Erythroblast (primary cell): ENCODE results near the gene CACNG6.
"Not testable (repeated sequence)": the region's sequence is repeated elsewhere in the genome, so short reads cannot be mapped to it uniquely, and the experiment has no call there.

Experiments used
- DNase-seq, 2 experiments: peaks; one replicate each; lab custom pipeline; 2025; lab: John Stamatoyannopoulos, UW
- GATA1 ChIP-seq: IDR thresholded peaks from 2 replicates; pipeline ENCODE4 v1.6.1; 2011; ENCODE audit warnings: low read depth, mild to moderate bottlenecking, control low read depth, low read length, moderate library complexity
- POLR2A ChIP-seq: IDR thresholded peaks from 2 replicates; pipeline ENCODE4 v1.6.1; 2011; ENCODE audit warnings: mild to moderate bottlenecking, low read length

The CACNG6 gene

GRCh38 chr19:53991224-53992113 is at the start of gene CACNG6:
Gene CACNG6 (plus strand): TSS chr19:53991637. CDS start chr19:53992878, 1,241 bp downstream.
- DNase-seq = no peak
- TF ChIP-seq POLR2A = no peak
- no peak for TF ChIP-seq GATA1

- TF ChIP-seq POLR2A (no peak), GATA1 (no peak)
- DNase-seq = peak; percentile 34 to 50
Measured at GRCh38 chr19:53942001-53942786, 49.2 kb upstream of the CACNG6 start.

GRCh38 chr19:53944416-53944815 is 47.0 kb upstream of the CACNG6 start:
- DNase-seq = no peak
- no peak for TF ChIP-seq GATA1
- TF ChIP-seq POLR2A = no peak

- TF ChIP-seq POLR2A (no peak), GATA1 (no peak)
- no peak for DNase-seq
Measured at GRCh38 chr19:53944933-53945332, 46.5 kb upstream of the CACNG6 start.

DNA sequence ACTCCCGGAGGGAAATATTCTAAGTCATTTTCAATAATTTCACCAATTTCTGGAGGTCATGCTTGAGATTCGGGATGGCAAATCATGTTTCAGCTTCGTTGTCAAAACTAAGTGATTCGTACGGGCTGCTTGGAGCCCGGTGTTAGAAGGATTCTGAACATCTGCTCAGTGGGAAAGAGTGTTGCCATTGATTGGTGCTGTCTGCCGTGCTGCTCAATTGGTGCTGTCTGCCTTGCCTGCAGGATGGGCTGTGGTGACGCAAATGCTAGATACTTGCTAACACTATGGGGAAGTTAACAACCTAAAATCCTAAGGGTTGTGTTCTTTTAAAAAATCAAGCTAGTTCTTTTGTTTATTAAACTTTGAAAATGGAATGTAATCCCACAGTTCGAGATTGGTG is 46.0 kb upstream of the CACNG6 start:
- DNase-seq = no peak

GRCh38 chr19:53945998-53946397 is 45.4 kb upstream of the CACNG6 start:
- DNase-seq = no peak
- TF ChIP-seq GATA1 = no peak
- no peak for TF ChIP-seq POLR2A

More for the DNA sequence above, 46.0 kb upstream of the CACNG6 start:
- TF ChIP-seq GATA1 = no peak
- TF ChIP-seq POLR2A = no peak

GRCh38 chr19:53947624-53948023 is 43.8 kb upstream of the CACNG6 start:
- peak in 1 of 2 experiments; percentile 10 for DNase-seq
- TF ChIP-seq POLR2A = no peak
- TF ChIP-seq GATA1 = no peak

DNA sequence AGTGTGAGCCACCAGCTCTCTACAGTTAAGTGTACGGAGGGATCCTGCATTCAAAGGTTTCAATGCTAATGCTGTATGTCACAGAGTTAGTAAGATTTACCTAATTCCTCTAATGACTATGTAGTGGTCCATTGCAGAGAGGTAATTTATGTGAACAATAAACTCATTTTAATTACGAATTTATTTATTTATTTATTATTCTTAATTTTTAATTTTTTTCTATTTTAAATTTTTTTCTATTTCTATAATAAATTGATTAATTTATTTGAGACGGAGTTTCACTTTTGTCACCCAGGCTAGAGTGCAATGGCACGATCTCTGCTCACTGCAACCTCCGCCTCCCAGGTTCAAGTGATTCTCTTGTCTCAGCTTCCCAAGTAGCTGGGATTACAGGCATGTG is 42.8 kb upstream of the CACNG6 start:
- DNase-seq = not testable (repeated sequence)

GRCh38 chr19:53951436-53951835 is 40.0 kb upstream of the CACNG6 start:
- no peak for TF ChIP-seq POLR2A
- no peak for TF ChIP-seq GATA1
- DNase-seq = no peak

DNA sequence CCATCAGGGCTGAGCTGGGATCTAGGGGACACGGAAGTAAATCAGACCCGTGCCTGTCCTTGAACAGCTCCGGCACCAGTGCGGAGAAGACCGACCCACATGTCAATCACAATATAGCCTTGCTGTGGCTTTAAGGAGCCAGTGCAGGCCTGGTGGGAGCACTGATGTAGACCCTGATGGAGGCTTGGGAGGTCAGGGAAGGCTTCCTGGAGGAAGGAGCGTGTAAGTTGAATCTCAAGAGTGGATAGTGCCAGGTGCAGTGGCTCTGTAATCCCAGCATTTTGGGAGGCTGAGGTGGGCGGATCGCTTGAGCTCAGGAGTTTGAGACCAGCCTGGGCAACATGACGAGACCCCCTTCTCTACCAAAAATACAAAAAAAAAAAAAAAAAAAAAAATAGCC is 39.5 kb upstream of the CACNG6 start:
- DNase-seq = no peak

GRCh38 chr19:53953383-53953782 is 38.1 kb upstream of the CACNG6 start:
- TF ChIP-seq POLR2A (no peak), GATA1 (no peak)
- no peak for DNase-seq

More for the DNA sequence above, 39.5 kb upstream of the CACNG6 start:
- TF ChIP-seq POLR2A = no peak
- no peak for TF ChIP-seq GATA1

DNA sequence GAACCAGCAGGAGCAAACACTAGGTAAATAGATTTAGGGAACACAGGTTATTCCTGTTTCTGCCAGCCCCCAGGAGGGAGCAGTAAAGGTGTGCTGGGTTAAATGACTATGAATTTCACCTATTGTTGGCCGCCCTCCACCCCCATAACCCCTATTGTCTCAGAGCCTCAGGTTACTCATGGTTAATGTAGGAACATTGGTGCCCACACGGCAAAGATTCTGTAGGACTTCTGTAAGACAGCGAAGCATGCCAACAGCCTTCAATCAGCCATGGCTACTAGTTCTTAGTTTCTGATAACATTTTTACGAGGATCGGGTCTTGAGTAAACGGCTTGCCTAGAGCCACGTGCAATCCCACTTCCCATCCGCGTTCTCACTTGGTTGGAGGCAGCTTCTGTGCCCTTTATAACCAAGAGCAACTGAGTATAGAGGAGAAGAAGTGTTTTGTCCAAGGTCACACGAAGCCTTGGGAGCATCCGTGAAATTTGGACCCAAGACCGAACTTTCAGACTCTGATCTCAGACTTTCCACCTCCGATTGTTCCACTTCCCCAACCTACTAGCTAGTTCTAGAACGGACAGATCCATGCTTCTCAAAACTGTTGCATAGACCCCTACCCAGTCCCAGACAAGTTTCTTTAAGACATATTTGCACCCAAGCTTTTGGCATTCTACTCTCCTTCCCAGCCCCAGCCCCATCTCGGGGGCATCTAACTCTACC is 33.8 kb upstream of the CACNG6 start:
- TF ChIP-seq GATA1 (no peak), POLR2A (no peak)
- DNase-seq = no peak

DNA sequence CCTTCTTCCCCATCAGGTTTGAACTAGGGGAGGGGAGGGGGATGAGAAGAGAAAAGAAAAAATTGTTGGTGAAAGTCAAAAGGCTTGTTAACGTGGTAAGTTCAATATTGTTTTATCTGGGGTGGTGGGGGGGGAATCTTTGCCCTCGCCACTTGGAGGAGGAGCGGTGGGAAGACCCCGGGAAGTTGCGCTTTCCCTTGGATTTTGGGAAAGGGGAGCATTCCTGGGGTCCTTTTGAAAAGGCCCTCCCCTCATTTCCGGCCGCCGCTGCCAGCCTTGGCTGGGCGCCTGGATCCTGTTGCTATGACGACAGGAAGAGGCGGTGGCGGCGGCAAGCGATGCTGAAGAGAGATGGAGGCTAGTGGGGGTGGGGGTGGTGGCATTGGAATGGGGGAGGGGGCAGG is 33.3 kb upstream of the CACNG6 start:
- TF ChIP-seq GATA1 (no peak), POLR2A (no peak)
- DNase-seq = no peak

- DNase-seq = no peak
- no peak for TF ChIP-seq GATA1
- no peak for TF ChIP-seq POLR2A
Measured at GRCh38 chr19:53958823-53959757, 32.3 kb upstream of the CACNG6 start.
